ENCODE data around the gene GPR162.
"Not testable (repeated sequence)": the region's sequence is repeated elsewhere in the genome, so short reads cannot be mapped to it uniquely, and the experiment has no call there.

Gene GPR162

DNA sequence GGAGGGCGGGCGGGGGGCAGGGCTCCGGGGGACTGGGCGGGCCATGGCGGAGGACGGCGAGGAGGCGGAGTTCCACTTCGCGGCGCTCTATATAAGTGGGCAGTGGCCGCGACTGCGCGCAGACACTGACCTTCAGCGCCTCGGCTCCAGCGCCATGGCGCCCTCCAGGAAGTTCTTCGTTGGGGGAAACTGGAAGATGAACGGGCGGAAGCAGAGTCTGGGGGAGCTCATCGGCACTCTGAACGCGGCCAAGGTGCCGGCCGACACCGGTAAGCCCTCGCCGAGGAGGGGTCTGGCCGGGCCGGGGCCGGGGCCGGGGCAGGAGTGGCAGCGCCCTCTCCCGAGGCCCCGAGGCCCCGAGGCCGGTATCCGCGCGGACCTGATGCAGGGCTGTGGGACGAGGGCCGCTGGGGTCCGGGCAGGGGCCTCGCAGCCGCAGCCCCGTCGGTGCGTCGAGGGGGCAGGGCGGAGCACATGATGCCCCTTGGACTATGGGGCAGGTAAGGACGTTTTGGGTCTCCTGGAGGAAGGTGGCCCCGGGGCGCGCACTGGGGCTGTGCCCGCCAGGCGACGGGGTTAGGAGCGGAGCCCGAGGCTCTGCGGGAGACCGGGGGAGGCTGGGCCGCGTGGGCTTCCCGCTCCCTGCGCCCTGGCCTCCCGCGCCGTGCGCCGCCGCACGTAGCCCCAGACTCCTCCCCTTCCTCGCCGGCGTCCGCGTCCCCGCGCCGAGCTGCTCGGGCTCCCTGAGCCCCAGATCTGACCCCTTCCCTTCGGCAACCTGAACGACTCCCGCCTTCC is 46.0 kb downstream of the GPR162 start, which contains the start of gene TPI1:
Gene TPI1 (plus strand): TSS at position 119 of the 798 bp plus-strand sequence. CDS start 36 bp downstream, at position 155.
- no peaks in the 10 kb centered on the region for H3K9me3 Mint-ChIP-seq
- H3K27ac Mint-ChIP-seq: peak within 1 kb of the TSS; percentile 95
- H3K36me3 Mint-ChIP-seq: peaks cover 73% of the 10 kb centered on the region
- H3K4me1 Mint-ChIP-seq: peaks cover 55% of the 10 kb centered on the region
- peak within 1 kb of the TSS; percentile 97 for H3K4me3 Mint-ChIP-seq
- no peaks in the 10 kb centered on the region for H3K27me3 Mint-ChIP-seq
- peak; percentile 86 for DNase-seq
- CTCF ChIA-PET: interaction anchor here (0.7 to 3.3 kb wide), 6 partner anchors 10 to 351 kb away, joined by 3 to 20 read pairs (median 6); partner anchors contain the start of genes CDCA3 and USP5

DNA sequence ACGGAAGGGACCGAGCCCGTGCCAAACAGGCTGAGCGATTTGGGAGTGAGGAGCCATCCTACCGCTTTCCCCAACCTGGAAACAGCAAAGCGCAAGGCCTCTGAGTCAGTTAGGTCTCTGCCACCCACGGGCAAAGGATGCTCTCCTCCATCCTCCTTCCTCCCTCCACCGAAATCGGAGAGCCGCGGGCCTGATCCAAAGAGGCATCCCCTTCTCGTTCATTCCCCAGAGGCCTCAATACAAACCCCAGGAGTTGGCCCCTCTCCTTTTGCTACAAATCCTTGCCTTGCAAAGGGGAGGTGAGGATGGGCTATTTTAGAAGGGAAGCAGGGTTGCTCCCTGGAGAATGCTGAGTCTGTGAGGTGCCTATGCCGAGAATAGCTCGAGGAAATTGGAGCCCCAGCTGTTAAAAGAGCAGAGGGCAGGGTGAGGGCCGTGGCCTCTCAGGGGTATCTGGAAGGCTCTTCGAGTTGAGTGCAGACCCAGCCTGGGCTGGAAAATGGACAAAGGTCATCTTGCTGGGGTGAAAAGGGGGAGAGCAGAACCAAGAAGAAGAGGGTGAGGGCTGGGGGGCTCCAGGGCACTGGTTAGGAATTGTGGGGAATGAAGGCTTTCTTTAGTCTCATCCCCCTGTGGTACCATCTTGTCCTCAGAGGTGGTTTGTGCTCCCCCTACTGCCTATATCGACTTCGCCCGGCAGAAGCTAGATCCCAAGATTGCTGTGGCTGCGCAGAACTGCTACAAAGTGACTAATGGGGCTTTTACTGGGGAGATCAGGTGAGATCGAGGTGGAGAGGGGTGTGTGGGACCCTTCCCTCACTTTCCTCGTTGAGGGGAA is 46.8 kb downstream of the GPR162 start:
- peak overlapping the region; percentile 97 for H3K4me3 Mint-ChIP-seq
- CTCF ChIA-PET: interaction anchor here (0.7 to 3.3 kb wide), 15 partner anchors 9 to 352 kb away, joined by 3 to 20 read pairs (median 4); partner anchors contain the start of genes C12orf57, CDCA3, MLF2 and RNU7-1
- H3K27ac Mint-ChIP-seq: peak overlapping the region; percentile 89
- H3K27me3 Mint-ChIP-seq: no peaks in the 10 kb centered on the region
- DNase-seq: no peak
- peaks cover 72% of the 10 kb centered on the region for H3K36me3 Mint-ChIP-seq
- H3K9me3 Mint-ChIP-seq: no peaks in the 10 kb centered on the region
- H3K4me1 Mint-ChIP-seq: peaks cover 55% of the 10 kb centered on the region

DNA sequence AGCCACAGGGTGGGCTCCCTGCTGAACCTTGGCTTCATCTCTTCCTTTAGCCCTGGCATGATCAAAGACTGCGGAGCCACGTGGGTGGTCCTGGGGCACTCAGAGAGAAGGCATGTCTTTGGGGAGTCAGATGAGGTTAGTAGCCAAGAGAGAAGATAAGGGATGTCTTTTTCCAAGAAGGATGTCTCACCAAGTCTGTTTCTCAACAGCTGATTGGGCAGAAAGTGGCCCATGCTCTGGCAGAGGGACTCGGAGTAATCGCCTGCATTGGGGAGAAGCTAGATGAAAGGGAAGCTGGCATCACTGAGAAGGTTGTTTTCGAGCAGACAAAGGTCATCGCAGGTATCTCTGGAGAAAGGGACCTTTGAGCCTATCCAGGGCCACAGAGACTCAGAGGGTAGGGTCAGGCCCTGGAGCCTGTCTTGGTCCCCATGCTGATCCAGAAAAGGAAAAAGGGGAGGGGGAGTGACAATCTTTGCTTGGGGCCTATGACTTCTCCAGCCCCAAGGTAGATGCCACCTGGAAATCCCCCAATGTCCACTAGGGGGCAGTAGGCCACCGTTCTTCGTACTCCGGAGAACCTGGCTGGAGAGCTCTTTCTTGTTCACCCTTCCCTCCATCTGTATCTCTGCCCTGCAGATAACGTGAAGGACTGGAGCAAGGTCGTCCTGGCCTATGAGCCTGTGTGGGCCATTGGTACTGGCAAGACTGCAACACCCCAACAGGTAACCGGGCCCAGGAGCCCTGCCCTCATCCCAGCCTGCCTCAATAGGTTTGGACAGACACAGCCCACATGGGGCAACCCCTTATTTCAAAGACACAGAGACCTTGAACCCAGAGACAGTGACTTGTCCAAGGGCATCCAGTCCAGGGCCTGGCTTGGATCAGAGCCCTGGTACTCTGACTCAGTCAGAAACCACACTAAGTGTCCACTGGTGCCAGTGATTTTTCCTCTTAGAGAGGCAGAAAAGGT is 47.7 kb downstream of the GPR162 start:
- Mint-ChIP-seq H3K27me3 (no peaks in the 10 kb centered on the region), H3K36me3 (peaks cover 65% of the 10 kb centered on the region), H3K4me3 (peak overlapping the region; percentile 97), H3K9me3 (no peaks in the 10 kb centered on the region), H3K4me1 (peaks cover 60% of the 10 kb centered on the region), H3K27ac (peak overlapping the region; percentile 89)
- peak; percentile 93 for DNase-seq
- CTCF ChIA-PET: interaction anchor here (0.6 to 2.9 kb wide), 31 partner anchors 11 to 257 kb away, joined by 3 to 20 read pairs (median 3); partner anchors contain the start of genes C12orf57, CDCA3, MLF2 and P3H3

GRCh38 chr12:6870304-6870703 is 48.7 kb downstream of the GPR162 start:
- H3K27ac Mint-ChIP-seq, H3K27me3 Mint-ChIP-seq, DNase-seq, H3K9me3 Mint-ChIP-seq: not testable (repeated sequence)
- peak overlapping the region; percentile 90 for H3K4me3 Mint-ChIP-seq
- peaks cover 66% of the 10 kb centered on the region for H3K4me1 Mint-ChIP-seq
- CTCF ChIA-PET: interaction anchor here (1.0 to 2.9 kb wide), 10 partner anchors 19 to 186 kb away, joined by 3 to 20 read pairs (median 4); partner anchors contain the start of genes C12orf57, CDCA3, P3H3 and RNU7-1
- H3K36me3 Mint-ChIP-seq: peaks cover 57% of the 10 kb centered on the region

DNA sequence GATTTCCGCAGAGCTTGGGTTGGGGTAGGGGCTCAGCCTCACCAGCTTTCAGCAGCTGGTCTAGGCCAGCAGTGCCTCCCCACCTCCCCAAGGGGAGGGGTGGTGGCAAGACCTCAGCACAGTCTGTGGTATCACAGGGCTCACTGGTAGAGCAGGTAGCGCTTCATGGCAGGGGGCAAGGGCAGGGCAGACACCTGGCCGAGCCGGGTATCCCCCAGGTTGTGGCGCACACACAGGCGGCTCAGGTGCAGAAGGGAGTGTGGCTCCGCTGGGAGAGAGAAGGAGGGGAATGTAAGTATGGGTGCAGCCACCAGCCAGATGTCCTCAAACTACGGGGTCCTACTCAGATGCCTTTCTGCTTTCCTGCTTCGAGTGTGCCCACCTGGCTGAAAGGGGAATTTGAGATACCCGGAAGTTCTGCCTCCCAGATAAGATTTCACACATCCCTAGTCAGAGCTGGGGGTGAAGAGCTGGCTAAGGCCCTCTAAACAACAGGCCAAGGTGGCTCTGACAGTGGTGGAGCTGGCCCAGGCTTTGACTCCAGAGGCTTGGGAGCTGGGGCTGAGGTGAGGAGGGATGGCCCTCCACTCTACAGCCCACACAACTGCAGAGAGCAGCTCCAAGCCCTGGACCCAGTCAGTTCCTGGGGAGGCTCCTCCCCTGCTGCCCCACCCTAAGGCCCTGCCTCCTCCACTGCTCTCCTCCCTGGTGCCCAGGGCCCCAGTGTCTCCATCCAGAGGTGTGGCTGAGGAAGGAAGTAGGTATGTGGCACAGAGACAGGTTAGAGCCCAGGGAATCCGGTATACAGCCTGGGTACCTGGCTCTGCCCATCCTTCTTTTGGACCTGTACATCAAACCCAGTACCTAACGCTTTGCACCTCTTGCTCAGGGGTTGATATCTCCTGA is 49.7 kb downstream of the GPR162 start:
- DNase-seq: peak; percentile 67
- no peaks in the 10 kb centered on the region for H3K9me3 Mint-ChIP-seq
- CTCF ChIA-PET: interaction anchor here (1.1 to 4.3 kb wide), 14 partner anchors 11 to 242 kb away, joined by 3 to 35 read pairs (median 7); partner anchors contain the start of genes C1RL, CDCA3 and USP5
- H3K36me3 Mint-ChIP-seq: peaks cover 56% of the 10 kb centered on the region
- peak overlapping the region; percentile 93 for H3K27ac Mint-ChIP-seq
- H3K27me3 Mint-ChIP-seq: no peaks in the 10 kb centered on the region
- peaks cover 69% of the 10 kb centered on the region for H3K4me1 Mint-ChIP-seq
- peak overlapping the region; percentile 90 for H3K4me3 Mint-ChIP-seq

- peak; percentile 89 for DNase-seq
- peak overlapping the region; percentile 93 for H3K27ac Mint-ChIP-seq
- H3K4me3 Mint-ChIP-seq: peak overlapping the region; percentile 90
- H3K9me3 Mint-ChIP-seq: no peaks in the 10 kb centered on the region
- H3K27me3 Mint-ChIP-seq: no peaks in the 10 kb centered on the region
- peaks cover 59% of the 10 kb centered on the region for H3K36me3 Mint-ChIP-seq
- CTCF ChIA-PET: interaction anchor here (0.7 to 4.3 kb wide), 37 partner anchors 10 to 264 kb away, joined by 3 to 35 read pairs (median 4); partner anchors contain the start of genes C12orf57, C1RL, CDCA3 and P3H3
- peaks cover 61% of the 10 kb centered on the region for H3K4me1 Mint-ChIP-seq
Measured at GRCh38 chr12:6872073-6873048, 50.7 kb downstream of the GPR162 start.

DNA sequence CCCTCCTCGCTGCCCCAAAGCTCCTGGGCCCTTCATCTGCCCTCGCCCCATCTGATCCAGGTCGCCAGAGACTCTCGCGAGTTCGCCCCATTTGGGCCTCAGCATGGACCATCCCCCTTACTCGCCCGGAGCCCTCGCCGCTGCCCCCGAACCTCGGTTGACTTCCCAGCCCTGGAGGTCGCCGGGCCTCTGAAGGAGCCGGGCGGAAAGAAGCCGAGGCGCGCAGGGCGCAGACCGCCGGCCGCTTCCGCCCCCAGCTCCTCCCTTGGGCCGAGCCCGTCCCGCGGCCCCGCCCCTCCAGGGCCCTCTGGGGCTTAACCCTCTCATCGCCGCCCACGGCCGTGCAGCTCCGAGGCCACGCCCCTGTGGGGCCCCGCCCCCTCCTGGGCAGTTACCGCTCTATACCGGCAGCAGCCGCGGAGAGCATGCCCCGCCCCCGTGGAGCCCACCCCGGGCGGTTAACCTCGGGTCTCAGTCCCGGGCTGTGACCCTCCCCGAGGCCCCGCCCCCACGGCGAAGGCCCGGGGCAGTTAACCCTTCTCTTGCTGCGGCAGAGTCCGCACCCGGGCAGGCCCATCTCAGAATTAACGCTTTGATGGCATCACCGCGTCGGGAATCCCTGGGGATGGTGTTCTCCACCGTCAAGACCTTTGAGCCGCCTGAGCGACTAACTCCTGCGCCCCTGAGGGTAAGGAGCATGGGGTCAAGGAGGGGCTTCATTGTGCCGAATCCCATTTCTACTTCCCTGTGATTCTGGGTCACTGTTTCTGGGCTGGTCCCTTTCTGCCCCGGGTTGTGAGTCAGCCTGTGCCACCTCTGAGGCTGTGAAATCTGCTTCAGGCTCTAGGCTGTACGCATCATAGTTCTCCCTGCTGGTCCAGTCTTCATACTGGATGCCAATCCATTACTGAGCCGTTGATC is 51.7 kb downstream of the GPR162 start, which contains the start of gene SPSB2:
Gene SPSB2 (minus strand): TSS at position 210 of the 921 bp plus-strand sequence. CDS start 402 bp downstream, outside the sequence.
- peak; percentile 99 for DNase-seq
- H3K27ac Mint-ChIP-seq: peak within 1 kb of the TSS; percentile 93
- H3K36me3 Mint-ChIP-seq: peaks cover 56% of the 10 kb centered on the region
- CTCF ChIA-PET: interaction anchor here (0.7 to 4.3 kb wide), 31 partner anchors 9 to 265 kb away, joined by 3 to 35 read pairs (median 5); partner anchors contain the start of genes C12orf57, C1RL, CDCA3 and P3H3
- peak within 1 kb of the TSS; percentile 90 for H3K4me3 Mint-ChIP-seq
- no peaks in the 10 kb centered on the region for H3K27me3 Mint-ChIP-seq
- no peaks in the 10 kb centered on the region for H3K9me3 Mint-ChIP-seq
- peaks cover 57% of the 10 kb centered on the region for H3K4me1 Mint-ChIP-seq

GRCh38 chr12:6874015-6874368 is 52.4 kb downstream of the GPR162 start:
- Mint-ChIP-seq H3K4me1 (peaks cover 50% of the 10 kb centered on the region), H3K27ac (peak overlapping the region; percentile 61), H3K36me3 (peaks cover 49% of the 10 kb centered on the region), H3K4me3 (peak overlapping the region; percentile 90)
- not testable (repeated sequence) for DNase-seq, H3K9me3 Mint-ChIP-seq, H3K27me3 Mint-ChIP-seq
- CTCF ChIA-PET: interaction anchor here (2.1 to 4.3 kb wide), 4 partner anchors 17 to 91 kb away, joined by 7 to 35 read pairs (median 20); partner anchors contain the start of genes CDCA3 and USP5
